ENCODE measurements around the gene HSPE1.

The HSPE1 gene

DNA sequence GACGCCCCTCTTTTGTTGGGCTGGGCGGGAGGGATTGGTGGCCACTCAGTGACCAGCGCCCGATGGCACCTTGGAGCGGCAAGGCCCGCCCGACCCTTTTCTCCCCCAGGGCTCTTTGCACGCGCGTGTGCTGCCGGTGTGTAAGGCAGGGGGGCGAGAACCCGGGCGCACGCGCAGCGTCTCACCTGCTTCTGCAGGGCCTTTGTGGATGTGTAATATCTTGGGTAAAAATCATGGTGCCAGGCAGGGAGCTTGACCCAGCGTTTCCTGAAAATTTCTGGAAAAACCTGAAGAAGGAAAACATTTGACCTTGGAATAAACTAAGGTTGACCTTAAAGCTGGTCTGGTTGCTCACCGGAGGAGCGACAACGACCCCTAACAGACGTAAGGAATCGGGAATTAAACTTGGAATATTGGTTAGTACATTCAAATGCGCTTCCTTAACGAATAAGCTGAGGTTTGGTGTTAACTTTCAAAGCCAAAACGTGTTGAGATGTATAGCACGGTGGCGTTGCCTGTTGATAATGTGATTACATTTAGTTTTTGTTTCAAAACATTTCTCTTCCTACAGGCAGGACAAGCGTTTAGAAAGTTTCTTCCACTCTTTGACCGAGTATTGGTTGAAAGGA lies 438 bp downstream of the HSPE1 start:
- no peaks in the 10 kb centered on the region for H3K27me3 ChIP-seq (replicated peaks; ENCODE audit: control insufficient read depth, insufficient read depth, low read length)
- H3K4me3 ChIP-seq (replicated peaks; ENCODE audit: low read depth, low read length) = peak overlapping the region; percentile 97
- TF ChIP-seq, protein P1, sequence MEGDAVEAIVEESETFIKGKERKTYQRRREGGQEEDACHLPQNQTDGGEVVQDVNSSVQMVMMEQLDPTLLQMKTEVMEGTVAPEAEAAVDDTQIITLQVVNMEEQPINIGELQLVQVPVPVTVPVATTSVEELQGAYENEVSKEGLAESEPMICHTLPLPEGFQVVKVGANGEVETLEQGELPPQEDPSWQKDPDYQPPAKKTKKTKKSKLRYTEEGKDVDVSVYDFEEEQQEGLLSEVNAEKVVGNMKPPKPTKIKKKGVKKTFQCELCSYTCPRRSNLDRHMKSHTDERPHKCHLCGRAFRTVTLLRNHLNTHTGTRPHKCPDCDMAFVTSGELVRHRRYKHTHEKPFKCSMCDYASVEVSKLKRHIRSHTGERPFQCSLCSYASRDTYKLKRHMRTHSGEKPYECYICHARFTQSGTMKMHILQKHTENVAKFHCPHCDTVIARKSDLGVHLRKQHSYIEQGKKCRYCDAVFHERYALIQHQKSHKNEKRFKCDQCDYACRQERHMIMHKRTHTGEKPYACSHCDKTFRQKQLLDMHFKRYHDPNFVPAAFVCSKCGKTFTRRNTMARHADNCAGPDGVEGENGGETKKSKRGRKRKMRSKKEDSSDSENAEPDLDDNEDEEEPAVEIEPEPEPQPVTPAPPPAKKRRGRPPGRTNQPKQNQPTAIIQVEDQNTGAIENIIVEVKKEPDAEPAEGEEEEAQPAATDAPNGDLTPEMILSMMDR (IDR thresholded peaks at IDR 0.05; ENCODE audit: insufficient read depth, low read length, poor library complexity, severe bottlenecking) = no peak
- H3K36me3 ChIP-seq (ENCODE audit: control insufficient read depth, insufficient read depth, low read length) = peaks cover 8% of the 10 kb centered on the region
- no peak for DNase-seq (ENCODE audit: extremely low read depth, insufficient read length)

DNA sequence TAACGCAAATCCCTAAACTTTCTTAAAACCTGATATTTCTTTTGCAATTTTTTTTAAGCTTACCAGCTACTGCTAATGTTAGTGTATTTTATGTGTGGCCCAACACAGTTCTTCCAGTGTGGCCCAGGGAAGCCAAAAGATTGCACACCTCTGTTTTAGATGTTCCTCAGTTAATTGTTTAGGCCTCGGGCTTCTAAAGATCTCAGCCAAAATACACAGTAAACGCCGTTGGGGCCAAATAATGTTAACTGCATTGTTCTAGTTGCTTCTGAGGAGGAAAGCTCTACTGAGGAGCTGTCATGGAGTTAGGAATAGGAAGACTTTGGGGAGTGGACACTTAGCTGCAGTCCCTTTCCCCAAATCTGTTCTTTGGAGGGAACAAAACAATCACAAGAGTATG lies 2.0 kb downstream of the HSPE1 start:
- TF ChIP-seq, protein P1 (IDR thresholded peaks at IDR 0.05; ENCODE audit: insufficient read depth, low read length, poor library complexity, severe bottlenecking) = no peak
- H3K27me3 ChIP-seq (replicated peaks; ENCODE audit: control insufficient read depth, insufficient read depth, low read length) = no peaks in the 10 kb centered on the region
- peaks cover 11% of the 10 kb centered on the region for H3K36me3 ChIP-seq (ENCODE audit: control insufficient read depth, insufficient read depth, low read length)
- H3K4me3 ChIP-seq (replicated peaks; ENCODE audit: low read depth, low read length) = peak overlapping the region; percentile 97
- no peak for DNase-seq (ENCODE audit: extremely low read depth, insufficient read length)

DNA sequence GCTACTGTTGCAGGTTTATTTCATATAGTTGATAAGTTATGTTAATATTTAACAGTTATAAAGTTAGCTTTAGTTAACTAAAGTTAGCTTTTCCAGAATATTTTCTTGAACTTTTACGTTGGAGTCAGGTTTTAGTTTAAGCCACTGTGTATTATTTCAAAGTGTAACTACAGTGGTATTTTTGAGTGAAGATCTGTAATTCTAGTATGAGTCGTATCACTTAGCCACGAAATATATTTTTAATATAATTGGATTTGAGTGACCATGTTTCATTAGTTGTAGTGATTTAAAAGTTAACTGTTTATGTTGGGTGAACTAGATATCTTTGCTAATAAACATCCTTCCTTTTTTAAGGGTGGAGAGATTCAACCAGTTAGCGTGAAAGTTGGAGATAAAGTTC lies 2.5 kb downstream of the HSPE1 start:
- peaks cover 10% of the 10 kb centered on the region for H3K36me3 ChIP-seq (ENCODE audit: control insufficient read depth, insufficient read depth, low read length)
- DNase-seq (ENCODE audit: extremely low read depth, insufficient read length) = no peak
- peak overlapping the region; percentile 97 for H3K4me3 ChIP-seq (replicated peaks; ENCODE audit: low read depth, low read length)
- TF ChIP-seq, protein P1 (IDR thresholded peaks at IDR 0.05; ENCODE audit: insufficient read depth, low read length, poor library complexity, severe bottlenecking) = no peak
- no peaks in the 10 kb centered on the region for H3K27me3 ChIP-seq (replicated peaks; ENCODE audit: control insufficient read depth, insufficient read depth, low read length)

DNA sequence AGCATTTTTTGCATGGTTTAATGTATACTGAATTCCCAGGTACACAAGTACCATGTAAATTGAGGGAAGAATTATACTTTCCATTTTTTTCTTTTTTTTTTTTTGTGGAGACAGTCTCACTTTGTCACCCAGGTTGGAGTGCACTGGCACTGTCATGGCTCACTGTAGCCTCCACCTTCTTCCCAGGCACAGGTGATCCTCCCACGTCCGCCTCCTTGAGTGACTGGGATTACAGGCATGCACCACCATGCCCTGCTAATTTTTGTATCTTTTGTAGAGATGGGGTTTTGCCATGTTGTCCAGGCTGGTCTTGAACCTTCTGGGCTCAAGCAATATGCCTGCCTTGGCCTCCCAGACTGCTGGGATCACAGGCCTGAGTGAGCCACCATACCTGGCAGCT lies 3.8 kb downstream of the HSPE1 start:
- Histone ChIP-seq H3K36me3 (ENCODE audit: control insufficient read depth, insufficient read depth, low read length) (peaks cover 8% of the 10 kb centered on the region), H3K4me3 (replicated peaks; ENCODE audit: low read depth, low read length) (no peak overlapping the region), H3K27me3 (replicated peaks; ENCODE audit: control insufficient read depth, insufficient read depth, low read length) (no peaks in the 10 kb centered on the region)
- DNase-seq (ENCODE audit: extremely low read depth, insufficient read length) = no peak
- TF ChIP-seq, protein P1 (IDR thresholded peaks at IDR 0.05; ENCODE audit: insufficient read depth, low read length, poor library complexity, severe bottlenecking) = no peak

DNA sequence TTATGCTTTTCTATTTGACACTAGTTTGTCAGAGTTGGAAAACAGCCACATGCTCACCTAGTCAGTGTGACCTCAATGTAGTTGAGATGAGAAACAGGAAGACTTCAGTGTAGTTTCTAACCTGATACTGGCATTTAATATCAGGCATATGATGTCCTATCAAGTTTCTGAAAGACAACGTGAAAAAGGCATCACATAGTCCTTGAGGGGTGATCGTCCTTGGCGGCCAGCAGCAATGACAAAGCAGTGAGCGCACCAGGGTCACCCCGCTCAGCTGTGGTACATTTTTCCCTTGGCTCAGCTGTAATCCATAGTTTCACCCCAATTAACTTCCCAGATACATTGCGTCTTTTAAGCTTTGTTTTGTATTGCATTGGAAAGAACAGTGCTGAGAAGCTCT lies 4.3 kb downstream of the HSPE1 start:
- no peaks in the 10 kb centered on the region for H3K27me3 ChIP-seq (replicated peaks; ENCODE audit: control insufficient read depth, insufficient read depth, low read length)
- H3K36me3 ChIP-seq (ENCODE audit: control insufficient read depth, insufficient read depth, low read length) = peaks cover 8% of the 10 kb centered on the region
- TF ChIP-seq, protein P1 (IDR thresholded peaks at IDR 0.05; ENCODE audit: insufficient read depth, low read length, poor library complexity, severe bottlenecking) = no peak
- no peak for DNase-seq (ENCODE audit: extremely low read depth, insufficient read length)
- no peak overlapping the region for H3K4me3 ChIP-seq (replicated peaks; ENCODE audit: low read depth, low read length)

DNA sequence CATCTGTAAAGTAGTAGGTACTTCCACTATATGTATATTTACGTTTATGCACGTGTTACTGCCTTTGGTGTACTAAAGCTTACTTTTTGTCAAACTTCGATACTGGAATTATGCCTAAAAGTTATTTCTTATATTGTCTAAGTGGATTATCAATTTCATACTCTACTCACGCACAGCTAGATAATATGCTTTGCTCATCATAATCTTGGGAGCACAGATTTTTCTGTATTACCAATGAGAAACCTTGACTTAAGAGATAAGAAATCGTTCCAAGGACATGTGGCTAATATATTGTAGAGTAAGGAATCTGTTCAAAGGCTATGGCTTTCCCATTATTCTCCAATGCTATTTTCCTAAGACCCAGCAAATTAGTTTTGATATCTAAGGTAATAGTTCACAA lies 6.5 kb downstream of the HSPE1 start:
- TF ChIP-seq, protein P1 (IDR thresholded peaks at IDR 0.05; ENCODE audit: insufficient read depth, low read length, poor library complexity, severe bottlenecking) = no peak
- no peak for DNase-seq (ENCODE audit: extremely low read depth, insufficient read length)
- H3K36me3 ChIP-seq (ENCODE audit: control insufficient read depth, insufficient read depth, low read length) = peaks cover 8% of the 10 kb centered on the region
- no peak overlapping the region for H3K4me3 ChIP-seq (replicated peaks; ENCODE audit: low read depth, low read length)
- no peaks in the 10 kb centered on the region for H3K27me3 ChIP-seq (replicated peaks; ENCODE audit: control insufficient read depth, insufficient read depth, low read length)

Data from GM06990 (cell line).